Measurements from ENCODE around the gene SLC25A18.

SLC25A18 gene

DNA sequence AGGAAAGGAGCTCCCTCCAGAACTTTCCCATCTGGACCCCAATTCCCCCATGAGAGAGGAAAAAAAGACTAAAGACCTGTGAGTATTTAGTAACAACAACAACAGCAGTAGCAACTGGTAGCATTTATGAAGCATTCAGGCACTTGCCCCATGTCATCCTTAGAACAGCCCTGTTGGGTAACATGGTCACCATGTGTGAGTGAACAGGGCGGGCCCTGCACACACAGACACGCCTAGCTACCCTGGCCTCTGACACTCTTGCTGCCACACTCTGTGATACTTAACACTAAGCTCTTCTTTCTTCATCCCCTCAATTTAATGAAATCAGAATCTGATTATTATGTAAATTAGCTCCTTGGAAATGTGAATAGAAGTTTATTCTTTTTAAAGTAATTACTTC, 26.1 kb upstream of the SLC25A18 start:
- TF ChIP-seq CTCF (IDR thresholded peaks at IDR 0.05; ENCODE audit: insufficient read depth, low read depth, low read length, missing control alignments) = no peak
- no peak for DNase-seq (ENCODE audit: low read depth)
- H3K4me3 ChIP-seq (ENCODE audit: low read depth, low read length) = no peak overlapping the region

DNA sequence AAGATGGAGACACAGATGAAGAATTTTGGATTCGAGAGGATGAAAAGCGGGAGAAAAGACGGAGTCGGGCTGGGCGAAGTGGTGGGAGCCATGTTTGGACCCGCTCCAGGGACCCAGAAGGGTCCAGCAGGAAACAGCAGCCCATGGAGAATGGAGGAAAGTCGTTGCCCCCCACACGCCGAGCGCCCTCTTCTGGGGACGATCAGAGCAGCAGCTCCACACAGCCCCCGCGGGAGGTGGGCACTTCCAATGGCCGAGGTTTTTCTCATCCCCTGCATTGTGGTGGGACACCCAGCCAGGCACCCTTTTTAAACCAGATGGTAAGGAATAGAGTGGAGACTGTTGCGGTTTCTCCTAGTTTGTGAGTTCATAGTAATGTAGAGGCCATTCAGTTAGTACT, 22.8 kb upstream of the SLC25A18 start:
- no peak overlapping the region for H3K4me3 ChIP-seq (ENCODE audit: low read depth, low read length)
- no peak for TF ChIP-seq CTCF (IDR thresholded peaks at IDR 0.05; ENCODE audit: insufficient read depth, low read depth, low read length, missing control alignments)
- no peak for DNase-seq (ENCODE audit: low read depth)

DNA sequence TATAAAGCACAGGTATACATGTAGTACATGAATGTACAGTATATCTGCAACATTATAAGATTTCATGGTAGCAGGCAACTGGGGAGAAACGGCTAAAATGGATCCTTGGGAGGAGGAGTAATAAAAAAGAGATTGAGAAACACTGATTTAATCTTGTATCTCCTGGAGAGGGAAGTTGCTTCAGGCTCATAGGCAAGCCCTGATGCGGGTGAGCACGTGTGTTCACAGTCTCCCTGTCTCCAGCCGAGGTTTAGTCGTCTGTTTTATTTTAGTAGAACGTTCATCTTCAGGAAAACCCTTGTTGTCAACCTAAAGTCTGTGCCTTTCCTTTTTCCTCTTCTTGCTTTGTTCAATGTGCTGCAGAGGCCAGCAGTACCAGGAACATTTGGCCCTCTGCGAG, 21.8 kb upstream of the SLC25A18 start:
- TF ChIP-seq CTCF (IDR thresholded peaks at IDR 0.05; ENCODE audit: insufficient read depth, low read depth, low read length, missing control alignments) = no peak
- DNase-seq (ENCODE audit: low read depth) = no peak
- no peak overlapping the region for H3K4me3 ChIP-seq (ENCODE audit: low read depth, low read length)

DNA sequence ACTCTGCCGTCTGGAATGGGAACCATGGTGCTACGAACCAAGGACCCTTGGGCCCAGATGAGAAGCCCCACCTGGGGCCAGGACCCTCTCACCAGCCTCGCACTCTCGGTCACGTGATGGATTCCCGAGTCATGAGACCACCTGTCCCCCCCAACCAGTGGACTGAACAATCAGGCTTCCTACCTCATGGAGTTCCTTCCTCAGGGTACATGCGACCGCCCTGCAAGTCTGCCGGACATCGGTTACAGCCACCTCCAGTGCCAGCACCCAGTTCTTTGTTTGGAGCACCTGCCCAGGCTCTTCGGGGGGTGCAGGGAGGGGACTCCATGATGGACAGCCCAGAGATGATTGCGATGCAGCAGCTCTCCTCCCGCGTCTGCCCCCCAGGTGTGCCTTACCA, 20.8 kb upstream of the SLC25A18 start:
- no peak for TF ChIP-seq CTCF (IDR thresholded peaks at IDR 0.05; ENCODE audit: insufficient read depth, low read depth, low read length, missing control alignments)
- H3K4me3 ChIP-seq (ENCODE audit: low read depth, low read length) = no peak overlapping the region

GRCh38 chr22:17548010-17548755, 15.1 kb upstream of the SLC25A18 start:
- DNase-seq (ENCODE audit: low read depth) = no peak
- TF ChIP-seq CTCF (IDR thresholded peaks at IDR 0.05; ENCODE audit: insufficient read depth, low read depth, low read length, missing control alignments) = no peak
- no peak overlapping the region for H3K4me3 ChIP-seq (ENCODE audit: low read depth, low read length)

More for the DNA sequence above, 20.8 kb upstream of the SLC25A18 start:
- DNase-seq (ENCODE audit: low read depth) = no peak

DNA sequence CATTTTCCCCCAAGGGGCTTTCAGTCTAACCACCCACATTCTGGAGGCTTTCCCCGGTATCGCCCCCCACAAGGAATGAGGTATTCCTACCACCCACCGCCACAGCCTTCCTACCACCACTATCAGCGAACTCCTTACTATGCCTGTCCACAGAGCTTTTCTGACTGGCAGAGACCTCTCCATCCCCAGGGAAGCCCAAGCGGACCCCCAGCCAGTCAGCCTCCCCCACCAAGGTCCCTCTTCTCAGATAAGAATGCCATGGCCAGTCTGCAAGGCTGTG, 14.6 kb upstream of the SLC25A18 start:
- DNase-seq (ENCODE audit: low read depth) = no peak
- no peak for TF ChIP-seq CTCF (IDR thresholded peaks at IDR 0.05; ENCODE audit: insufficient read depth, low read depth, low read length, missing control alignments)
- no peak overlapping the region for H3K4me3 ChIP-seq (ENCODE audit: low read depth, low read length)

GRCh38 chr22:17549183-17549582, 14.1 kb upstream of the SLC25A18 start:
- DNase-seq (ENCODE audit: low read depth) = no peak
- TF ChIP-seq CTCF (IDR thresholded peaks at IDR 0.05; ENCODE audit: insufficient read depth, low read depth, low read length, missing control alignments) = no peak
- H3K4me3 ChIP-seq (ENCODE audit: low read depth, low read length) = no peak overlapping the region
